ENCODE results near the gene RNF169.
"Not testable (repeated sequence)": the region's sequence is repeated elsewhere in the genome, so short reads cannot be mapped to it uniquely, and the experiment has no call there.

Gene RNF169

DNA sequence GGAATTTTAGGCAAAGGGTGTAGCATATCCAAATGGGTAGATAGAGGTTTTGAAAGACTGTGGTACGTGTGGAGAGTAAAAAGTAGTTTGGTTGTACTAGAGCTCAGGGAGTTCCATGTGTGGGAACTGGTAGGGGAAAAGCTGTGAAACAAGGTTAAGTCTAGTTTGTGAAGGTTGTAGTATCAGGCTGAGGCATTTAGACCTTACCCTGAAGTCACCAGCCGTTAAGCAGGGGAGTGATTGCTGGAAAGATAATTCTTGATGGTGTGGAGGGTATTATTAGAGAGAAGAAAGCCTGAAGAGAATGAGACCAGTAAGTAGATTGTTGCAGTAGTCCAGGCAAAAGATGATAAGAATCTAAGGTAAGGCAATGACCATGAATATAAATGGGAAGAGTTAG, 68.0 kb downstream of the RNF169 start:
- no peak for DNase-seq (ENCODE audit: extremely low spot score, insufficient read length, low read depth)
- no peak for FAIRE-seq

DNA sequence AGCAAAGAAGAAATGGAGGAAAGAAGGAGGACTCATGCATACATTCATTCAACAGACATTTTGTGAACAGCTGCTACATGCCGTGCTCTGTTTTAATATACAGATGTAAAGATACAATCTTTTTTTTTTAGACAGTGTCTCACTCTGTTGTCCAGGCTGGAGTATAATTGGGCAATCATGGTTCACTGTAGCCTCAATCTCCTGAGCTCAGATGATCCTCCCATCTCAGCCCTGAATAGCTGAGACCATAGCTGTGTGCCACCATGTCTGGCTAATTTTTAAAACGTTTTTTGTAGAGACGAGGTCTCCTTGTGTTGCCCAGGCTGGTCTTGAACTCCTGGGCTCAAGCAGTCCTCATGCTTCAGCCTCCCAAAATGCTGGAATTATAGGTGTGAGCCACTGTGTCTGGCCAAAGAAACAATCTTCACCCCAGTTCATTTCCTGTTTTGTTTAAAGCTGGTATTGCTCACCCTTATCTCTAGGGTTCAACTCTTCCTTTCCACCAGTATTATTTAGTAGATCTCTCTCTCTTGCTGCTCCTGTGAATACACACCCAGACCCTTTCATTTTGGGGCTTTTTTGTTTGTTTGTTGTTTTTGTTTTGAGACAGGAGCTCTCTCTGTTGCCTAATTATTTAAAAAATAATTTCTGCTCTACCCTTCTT, 69.8 kb downstream of the RNF169 start:
- DNase-seq (ENCODE audit: extremely low spot score, insufficient read length, low read depth) (no peak), FAIRE-seq (no peak)

DNA sequence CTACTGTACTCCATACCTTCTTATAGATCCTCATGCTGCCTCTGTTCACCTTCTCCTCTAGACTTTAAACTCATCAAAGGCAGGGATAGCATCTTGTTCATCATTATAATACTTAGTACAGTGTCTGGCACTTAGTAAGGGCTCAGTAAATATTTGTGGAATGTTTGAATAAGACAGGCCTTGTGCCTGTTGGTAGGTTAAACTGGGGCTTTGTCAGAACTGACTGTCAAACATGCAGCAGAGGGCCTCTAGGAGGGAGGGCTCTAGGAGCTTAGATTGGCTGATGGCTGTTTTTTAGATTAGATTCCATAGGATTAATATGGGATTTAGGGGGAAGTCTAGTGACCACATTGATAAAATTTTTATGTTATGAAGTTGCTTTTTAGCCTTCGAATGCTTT, 70.8 kb downstream of the RNF169 start:
- FAIRE-seq (no peak), DNase-seq (ENCODE audit: extremely low spot score, insufficient read length, low read depth) (no peak)

DNA sequence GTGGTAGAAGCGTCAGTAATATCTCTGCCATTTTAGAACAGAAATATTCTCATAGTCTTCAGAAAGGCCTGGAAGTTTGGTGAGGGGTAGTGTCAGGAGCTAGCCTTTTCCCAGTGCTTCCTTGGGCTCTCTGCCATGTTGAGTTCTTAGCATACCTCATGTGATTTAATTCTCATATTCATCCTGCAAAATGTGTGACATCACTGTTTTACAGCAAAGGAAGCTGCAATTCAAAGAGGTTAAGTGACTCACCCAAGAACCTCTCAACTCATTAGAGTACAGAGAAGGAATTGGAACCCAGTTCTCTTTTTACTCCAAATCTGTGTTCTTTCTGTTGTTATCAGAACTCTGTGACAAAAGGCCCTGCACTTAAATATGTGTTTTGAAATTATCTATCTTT, 72.1 kb downstream of the RNF169 start:
- DNase-seq (ENCODE audit: extremely low spot score, insufficient read length, low read depth) (no peak), FAIRE-seq (no peak)

DNA sequence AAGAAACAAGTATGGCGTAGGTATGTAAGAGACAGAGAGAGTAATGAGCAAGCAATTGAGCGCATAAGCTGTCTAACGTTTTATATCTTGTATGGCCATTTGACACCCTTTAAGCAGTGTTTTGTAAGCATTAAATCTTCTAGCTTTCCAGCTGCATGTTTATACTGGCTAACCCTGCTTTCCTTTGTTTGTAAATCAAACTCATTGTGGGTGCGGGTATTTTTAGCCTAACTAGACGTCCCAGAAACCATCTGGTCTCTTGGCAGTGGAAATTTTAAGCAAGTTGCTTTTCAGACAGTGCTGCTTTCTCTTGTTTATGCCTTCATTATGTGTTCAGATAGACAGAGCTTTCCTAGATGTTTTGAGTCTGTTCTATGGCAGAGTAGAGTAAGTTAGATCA, 73.5 kb downstream of the RNF169 start:
- no peak for DNase-seq (ENCODE audit: extremely low spot score, insufficient read length, low read depth)
- no peak for FAIRE-seq

DNA sequence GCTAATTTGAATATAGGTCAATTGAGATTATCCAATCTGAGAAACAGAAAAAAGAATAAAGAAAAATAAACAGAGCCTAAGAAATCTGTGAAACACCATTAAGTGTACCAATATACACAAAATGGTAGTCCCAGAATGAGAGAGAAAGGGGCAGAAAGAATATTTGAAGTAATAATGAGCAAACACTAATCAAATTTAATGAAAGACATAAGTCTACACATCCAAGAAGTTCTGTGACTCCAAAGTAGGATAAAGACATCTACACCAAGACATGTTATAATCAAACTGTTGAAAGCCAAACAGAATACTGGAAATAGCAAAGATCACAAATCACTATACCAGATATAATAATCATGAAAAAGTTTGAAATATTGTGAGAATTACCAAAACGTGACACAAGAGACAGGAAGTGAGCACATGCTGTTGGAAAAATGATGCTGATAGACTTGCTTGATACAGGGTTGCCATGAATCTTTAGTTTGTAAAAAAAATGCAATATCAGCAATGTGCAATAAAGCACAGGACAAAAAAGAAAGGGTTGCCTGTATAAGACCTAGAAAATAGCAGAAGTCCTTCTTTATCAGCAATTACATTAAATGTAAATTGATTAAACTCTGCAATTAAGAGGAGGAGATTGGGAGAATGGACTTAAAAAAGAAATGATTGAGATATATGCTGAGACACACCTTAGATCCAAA, 75.8 kb downstream of the RNF169 start:
- no peak for DNase-seq (ENCODE audit: extremely low spot score, insufficient read length, low read depth)
- FAIRE-seq: no peak

DNA sequence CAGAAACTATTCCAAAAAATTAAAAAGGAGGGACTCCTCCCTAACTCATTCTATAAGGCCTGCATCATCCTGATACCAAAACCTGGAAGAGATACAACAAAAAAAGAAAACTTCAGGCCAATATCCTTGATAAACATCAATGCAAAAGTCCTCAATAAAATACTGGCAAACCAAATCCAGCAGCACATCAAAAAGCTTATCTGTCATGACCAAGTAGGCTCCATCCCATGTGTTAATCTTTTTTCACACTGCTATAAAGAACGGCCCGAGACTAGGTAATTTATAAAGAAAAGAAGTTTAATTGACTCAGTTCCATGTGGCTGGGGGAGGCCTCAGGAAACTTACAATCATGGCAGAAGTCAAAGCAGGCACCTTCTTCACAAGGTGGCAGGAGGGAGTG, 76.9 kb downstream of the RNF169 start:
- not testable (repeated sequence) for DNase-seq (ENCODE audit: extremely low spot score, insufficient read length, low read depth); FAIRE-seq

DNA sequence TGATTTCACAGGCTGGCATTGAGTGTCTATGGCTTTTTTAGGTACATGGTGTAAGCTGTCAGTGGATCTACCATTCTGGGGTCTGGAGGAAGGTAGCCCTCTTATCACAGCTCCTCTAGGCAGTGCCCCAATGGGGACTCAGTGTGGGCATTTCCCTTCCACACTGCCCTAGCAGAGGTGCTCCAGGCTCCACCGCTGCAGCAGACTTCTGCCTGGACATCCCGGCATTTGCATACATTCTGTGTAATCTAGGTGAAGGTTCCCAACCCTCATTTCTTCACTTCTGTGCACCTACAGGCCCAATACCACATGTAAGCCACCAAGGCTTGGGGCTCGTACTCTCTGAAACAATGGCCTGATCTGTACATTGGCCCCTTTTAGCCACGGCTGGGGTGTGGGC, 78.3 kb downstream of the RNF169 start:
- FAIRE-seq: no peak
- no peak for DNase-seq (ENCODE audit: extremely low spot score, insufficient read length, low read depth)

DNA sequence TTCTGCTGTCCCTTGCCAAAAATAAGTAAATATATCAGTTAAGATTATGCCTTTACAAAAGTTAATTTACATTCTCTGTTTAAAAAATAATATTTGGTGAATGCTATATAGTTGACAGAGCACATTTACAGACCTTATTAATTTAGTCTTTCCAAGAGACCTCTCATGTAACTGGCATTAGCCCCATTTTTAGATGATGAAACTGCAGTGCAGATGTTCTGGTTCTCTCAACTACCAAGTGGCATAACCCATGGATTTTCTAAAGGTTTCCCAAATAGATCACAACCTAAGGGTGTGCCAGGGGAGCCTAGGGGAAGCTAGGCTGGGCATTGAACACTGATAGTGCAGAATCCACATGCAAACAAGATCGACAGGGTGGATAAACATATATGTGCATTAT, 88.5 kb downstream of the RNF169 start:
- DNase-seq (ENCODE audit: extremely low spot score, insufficient read length, low read depth) (no peak), FAIRE-seq (no peak)

DNA sequence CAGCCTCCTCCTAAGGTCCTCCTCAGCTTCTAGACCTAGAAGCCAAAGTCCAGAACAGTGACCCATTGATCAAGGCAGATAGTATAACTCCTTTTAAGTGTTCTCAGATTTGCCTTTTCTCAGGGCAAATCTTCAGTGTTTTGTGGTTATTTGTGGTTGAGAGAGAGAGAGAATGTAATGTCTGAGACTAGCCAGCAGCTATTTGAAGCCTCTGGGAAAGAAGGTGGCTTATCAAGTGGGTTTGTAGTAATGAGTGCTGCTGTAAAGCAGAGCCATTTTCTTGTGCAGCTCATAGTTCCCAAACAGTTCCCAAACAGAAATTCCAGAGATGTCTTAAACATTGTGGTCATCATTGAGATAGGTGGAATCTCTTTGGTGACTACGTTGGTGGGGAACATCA, 89.5 kb downstream of the RNF169 start:
- DNase-seq (ENCODE audit: extremely low spot score, insufficient read length, low read depth): no peak
- FAIRE-seq: no peak

DNA sequence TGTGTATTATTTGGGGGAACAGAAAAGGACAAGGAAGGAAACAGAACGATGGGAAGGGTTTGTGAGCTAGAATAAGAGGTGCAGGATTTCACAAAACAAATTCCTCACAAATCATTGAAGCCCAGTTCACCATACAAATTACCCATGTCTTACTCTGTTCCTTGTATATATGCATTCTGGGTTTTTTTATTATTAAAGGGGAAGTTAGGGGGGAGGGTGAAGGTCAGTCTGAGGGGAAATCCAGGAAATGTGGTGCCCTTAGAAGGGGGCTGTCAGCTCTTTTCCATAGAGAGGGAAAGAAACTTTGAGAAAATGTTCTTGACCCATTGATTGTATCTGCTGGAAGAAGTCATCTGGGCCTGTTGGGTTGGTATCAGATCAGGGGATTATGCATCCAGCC, 90.8 kb downstream of the RNF169 start:
- DNase-seq (ENCODE audit: extremely low spot score, insufficient read length, low read depth) (no peak), FAIRE-seq (no peak)

DNA sequence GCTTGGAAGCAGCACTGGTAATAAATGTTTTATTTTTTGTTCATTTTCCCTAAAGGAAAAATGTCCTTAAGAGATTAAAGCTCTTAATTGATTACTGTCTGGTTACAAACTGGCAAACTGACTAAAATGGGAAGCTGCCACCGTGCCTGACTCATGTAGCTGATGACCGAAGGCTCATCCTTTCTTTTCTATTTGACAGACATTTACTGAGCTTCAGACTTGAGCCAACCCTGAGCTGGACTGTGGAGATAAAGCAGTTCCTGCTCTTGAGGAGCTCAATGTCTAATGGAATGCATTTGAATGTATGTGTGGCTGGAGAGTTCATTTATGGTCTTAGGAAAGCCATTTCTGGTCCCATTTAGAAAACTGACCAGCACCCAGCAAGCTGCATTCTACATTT, 91.3 kb downstream of the RNF169 start:
- DNase-seq (ENCODE audit: extremely low spot score, insufficient read length, low read depth) (no peak), FAIRE-seq (no peak)

DNA sequence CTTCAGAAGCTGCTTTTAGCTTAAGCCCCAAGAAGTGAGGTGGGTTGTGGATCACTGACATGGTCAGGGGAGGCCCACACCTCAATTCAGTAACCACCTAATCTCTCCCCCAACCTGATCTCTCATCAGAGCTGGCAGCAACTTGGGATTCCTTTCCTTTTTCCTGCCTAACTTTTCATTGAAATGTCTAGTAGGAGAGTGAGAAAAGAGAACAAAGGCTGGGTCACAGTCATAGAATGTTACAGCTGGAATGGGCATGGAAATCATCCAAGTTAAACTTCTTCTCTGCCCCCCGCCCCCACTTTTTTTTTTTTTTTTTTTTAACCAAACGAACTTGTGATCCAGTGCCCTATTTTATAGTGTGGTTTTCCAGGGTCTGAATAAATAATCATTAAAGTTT, 91.8 kb downstream of the RNF169 start:
- FAIRE-seq (no peak), DNase-seq (ENCODE audit: extremely low spot score, insufficient read length, low read depth) (no peak)

DNA sequence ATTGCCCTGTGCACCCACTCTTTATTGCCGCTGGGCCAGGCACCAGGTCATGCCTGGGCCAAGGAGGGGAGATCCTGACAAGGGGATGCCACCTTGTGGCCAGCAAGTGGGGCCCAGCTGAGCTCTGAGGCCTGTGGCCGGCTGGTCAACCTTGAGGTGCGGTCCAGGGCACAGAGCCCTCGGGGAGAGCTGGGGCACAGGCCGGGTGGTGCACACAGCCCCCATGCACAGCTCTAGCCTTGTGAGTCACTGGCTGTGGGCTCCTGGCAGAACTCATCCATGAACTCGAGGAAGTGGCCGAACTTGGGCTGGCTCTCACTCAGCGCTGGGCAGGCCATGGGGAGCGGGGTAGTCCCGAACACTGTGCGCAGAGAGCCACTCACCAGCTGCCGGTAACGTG, 94.3 kb downstream of the RNF169 start:
- DNase-seq (ENCODE audit: extremely low spot score, insufficient read length, low read depth) (no peak), FAIRE-seq (no peak)

DNA sequence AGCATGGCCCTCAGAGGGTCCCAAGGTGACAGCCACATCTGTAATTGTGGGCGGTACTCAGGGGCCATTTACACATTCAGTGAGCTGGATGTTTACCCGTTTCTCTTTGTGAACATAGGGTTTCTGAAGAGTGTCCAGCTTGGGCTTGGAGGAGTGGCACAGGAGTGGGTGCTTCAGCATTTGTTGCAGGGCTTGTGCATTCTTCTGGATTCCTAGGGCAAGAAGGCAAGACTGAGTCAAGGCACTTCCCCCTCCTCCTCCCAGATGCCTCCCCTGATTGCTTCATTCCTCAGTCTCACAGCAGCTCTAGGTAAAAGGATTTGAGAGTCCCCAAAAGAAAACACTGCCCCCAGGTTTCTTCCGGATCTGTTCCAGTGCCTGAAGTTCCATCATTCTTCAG, 95.4 kb downstream of the RNF169 start:
- FAIRE-seq (no peak), DNase-seq (ENCODE audit: extremely low spot score, insufficient read length, low read depth) (no peak)

DNA sequence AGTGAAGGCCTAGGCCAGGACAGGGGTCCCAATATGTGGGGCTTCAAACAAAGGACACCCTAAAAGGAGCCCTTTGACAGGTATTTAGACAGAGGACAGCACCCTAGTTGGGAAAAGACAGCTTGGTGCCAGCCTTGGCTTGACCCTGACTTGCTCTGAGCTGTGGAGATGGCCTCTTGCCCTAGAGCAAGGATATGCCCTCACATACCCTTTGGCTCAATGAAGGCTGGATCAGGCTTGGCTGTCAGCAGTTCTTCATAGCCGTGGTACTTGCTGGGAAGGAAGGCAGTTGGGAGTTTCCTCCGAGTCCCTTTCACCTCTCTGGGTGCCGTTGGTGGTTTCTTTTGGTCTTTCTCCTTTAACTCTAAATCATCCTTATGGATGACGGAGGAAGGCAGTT, 96.2 kb downstream of the RNF169 start:
- DNase-seq (ENCODE audit: extremely low spot score, insufficient read length, low read depth): no peak
- FAIRE-seq: no peak

DNA sequence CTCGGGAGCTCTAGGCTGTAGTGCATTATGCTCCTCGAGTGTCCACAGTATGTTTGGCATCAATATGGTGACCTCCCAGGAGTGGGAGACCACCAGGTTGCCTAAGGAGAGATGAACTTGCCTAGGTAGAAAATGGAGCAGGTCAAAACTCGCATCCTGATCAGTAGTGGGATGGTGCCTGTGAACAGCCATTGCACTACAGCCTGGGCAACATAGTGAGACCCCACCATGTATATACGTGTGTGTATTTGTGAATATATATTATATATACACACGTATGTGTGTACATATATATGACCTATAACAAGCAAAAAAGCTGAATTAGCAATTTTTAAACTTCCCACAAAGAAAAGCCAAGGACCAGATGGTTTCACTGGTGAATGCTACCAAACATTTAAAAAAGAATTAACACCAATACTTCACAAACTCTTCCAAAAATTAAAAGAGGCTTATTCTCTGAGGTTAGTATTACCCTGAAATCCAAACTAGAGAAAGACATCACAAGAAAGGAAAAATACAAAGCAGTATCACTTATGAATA, 97.4 kb downstream of the RNF169 start:
- DNase-seq (ENCODE audit: extremely low spot score, insufficient read length, low read depth) (no peak), FAIRE-seq (no peak)

DNA sequence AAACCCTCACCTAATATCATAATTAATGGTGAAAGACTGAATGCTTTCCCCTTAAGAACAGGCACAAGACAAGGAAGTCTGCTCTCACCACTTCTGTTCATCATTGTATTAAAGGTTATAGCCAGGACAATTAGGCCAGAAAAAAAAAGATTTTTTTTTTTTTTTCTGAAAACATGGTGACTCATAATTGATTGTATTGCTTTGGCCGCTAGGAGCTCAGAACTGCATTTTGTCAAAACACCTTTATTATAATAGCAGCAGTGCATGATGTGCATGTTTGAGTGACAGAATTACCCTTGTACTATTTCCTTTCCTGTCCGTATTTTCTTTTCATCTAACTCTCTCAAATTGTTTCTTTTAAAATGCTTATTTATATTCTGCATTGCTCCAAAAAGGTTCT, 98.1 kb downstream of the RNF169 start:
- FAIRE-seq (no peak), DNase-seq (ENCODE audit: extremely low spot score, insufficient read length, low read depth) (no peak)

DNA sequence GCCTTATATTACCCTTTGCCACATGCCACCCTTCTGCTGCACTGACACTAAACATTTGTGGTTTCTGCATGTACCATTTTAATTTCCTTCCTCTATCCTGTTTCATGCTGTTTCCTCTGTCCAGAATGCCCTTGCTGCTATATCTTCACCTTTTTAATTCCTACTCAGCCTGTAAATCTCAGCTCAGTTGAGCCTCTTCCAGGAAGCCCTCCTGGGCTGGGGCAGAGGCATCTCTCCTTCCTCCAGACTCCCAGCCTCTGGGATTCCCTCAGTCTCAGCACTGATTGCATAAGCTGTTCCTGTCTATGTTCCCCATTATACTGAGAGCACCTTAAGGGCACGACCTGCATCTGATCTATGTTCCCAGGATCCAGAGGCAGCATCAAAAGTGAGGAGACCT, 98.7 kb downstream of the RNF169 start:
- FAIRE-seq: no peak

DNA sequence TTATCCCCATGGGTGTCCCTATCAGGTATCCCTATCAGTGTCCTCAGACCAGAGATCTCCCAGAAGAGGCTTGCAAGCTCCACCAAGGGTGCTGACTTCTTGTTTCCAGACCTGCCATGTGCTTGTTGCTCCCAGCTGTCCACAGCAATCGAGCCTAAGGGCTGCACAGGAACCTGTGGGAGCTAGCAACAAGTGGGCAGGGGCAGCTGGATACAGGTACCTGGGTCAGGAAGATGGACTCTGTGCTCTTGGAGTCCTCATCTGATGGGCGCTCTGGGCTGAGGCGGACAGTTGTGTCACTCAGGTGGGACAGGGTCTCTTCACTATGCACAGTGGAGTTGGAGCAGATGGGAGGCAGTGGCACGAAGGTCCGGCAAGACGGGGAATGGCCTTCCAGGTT, 99.2 kb downstream of the RNF169 start:
- FAIRE-seq (no peak), DNase-seq (ENCODE audit: extremely low spot score, insufficient read length, low read depth) (no peak)

More for the DNA sequence above, 98.7 kb downstream of the RNF169 start:
- DNase-seq (ENCODE audit: extremely low spot score, insufficient read length, low read depth): no peak

DNA sequence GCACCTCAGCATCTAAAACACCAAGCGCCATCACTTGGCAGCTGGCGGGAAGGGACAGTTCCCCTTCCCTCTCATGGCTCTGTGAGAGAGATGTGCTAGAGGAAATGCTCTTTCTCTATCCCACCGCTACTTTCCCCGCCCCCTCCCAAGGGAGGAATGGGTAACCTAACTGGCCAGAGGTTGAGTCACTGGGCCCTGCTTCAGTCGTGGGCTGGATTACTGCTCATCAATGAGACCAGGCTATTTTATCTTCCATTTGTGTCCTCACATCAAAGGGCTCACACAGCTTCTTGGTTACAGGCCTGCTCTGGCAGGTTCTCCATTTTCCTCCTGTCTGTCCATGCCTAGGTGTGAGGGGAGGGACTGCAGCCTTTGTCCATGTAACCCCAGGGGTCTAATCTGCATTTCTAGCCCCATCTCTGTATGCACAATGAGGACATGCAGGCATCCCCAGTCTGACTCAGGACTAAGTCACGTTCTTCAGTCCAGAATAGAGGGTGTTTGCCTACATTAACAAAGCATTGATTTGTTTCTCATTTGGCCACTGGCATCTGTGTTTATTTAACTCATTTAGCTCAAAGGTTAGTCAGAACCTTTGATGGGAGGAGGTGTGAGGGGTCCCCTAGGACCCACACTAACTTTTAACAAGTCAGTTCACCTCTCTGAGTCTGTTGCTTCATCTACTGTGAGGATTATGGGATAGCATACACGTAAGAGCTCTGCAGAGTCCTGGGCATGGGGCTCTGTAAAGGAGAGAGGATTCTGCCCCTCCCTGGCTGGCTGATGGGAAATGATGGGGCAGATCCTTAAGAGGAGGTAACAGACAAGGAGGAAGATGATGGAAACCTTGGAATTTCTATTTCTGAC, 101.1 kb downstream of the RNF169 start:
- no peak for DNase-seq (ENCODE audit: extremely low spot score, insufficient read length, low read depth)
- FAIRE-seq: no peak
